Activated effector memory CD4-positive, alpha-beta T cell treated with anti-CD3 and anti-CD28 coated beads, Interleukin-2, amount 50 U/mL, for 16 hours (primary cell): ENCODE results near the gene NOX1.
"Not testable (repeated sequence)": the region's sequence is repeated elsewhere in the genome, so short reads cannot be mapped to it uniquely, and the experiment has no call there.

Experiments used
- DNase-seq: peaks from one replicate; pipeline ENCODE4 v3.0.0-alpha.2; 2020

Gene NOX1

DNA sequence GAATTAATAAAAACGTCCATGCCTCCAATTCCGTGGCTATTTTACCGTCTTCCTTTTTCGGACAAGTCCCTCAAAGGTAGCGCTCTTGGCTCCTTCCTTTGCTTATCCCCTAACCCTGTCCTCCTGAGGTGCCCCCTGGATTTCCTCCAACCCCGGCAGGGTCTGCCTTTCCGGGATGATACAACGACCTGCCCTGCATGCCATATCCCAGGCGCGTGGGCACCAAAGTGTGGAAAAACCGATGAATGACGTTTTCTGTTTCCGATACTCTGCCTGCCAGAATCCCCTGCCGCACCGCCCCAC, 54.7 kb downstream of the NOX1 start:
- no peak for DNase-seq

GRCh38 chrX:100817340-100817739, 56.8 kb downstream of the NOX1 start:
- no peak for DNase-seq

- no peak for DNase-seq
These were observed 61.7 kb downstream of the NOX1 start for GRCh38 chrX:100812216-100813158.

GRCh38 chrX:100808265-100808664, 65.9 kb downstream of the NOX1 start:
- not testable (repeated sequence) for DNase-seq

DNA sequence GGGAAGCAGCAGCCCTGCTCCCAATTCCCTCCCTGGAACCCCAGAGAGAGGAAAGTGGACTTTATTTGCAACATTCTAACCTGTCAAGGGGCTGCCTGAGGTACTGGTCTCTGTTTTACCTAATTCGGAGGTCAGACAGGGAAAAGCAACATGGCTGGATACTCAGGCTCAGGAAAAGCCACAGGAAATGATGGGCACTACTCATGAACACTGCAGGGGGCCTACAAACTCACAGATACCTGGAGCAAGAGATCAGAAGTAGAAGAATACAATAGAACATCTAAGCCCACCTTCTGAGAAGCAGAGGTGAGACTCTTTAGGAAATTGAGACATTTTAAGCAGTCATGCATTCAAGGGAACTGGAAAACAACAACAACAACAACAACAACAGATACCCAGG, 69.4 kb downstream of the NOX1 start:
- DNase-seq: no peak

- no peak for DNase-seq
These were observed 71.3 kb downstream of the NOX1 start for GRCh38 chrX:100802843-100803242.

- DNase-seq: no peak
These were observed 75.5 kb downstream of the NOX1 start for GRCh38 chrX:100798484-100799214.

- no peak for DNase-seq
These were observed 76.8 kb downstream of the NOX1 start for GRCh38 chrX:100797359-100797758.

- DNase-seq: not testable (repeated sequence)
These were observed 77.8 kb downstream of the NOX1 start for GRCh38 chrX:100796371-100796770.
